LoVo (cell line): Measurements from ENCODE around the gene AKAP6.

Experiments used
- DNase-seq: peaks from one replicate; pipeline ENCODE4 v3.0.0-alpha.2; 2016; ENCODE audit warnings: low spot score

AKAP6 gene

DNA sequence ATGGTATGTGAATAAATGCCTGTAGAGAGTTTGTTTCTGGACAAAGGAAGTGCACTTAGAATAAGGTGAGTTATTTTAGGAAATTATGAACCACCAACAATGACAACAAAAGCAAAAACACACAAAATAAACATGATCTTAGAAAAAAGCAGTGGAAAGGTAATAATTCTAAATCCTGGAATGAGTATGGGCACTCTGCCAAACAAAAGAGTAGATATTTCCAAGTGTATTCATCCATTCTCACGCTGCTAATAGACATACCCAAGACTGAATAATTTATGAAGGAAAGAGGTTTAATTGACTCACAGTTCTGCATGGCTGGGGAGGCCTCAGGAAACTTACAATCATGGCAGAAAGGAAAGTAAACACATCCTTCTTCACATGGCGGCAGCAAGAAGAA is 340.3 kb downstream of the AKAP6 start:
- DNase-seq: no peak

DNA sequence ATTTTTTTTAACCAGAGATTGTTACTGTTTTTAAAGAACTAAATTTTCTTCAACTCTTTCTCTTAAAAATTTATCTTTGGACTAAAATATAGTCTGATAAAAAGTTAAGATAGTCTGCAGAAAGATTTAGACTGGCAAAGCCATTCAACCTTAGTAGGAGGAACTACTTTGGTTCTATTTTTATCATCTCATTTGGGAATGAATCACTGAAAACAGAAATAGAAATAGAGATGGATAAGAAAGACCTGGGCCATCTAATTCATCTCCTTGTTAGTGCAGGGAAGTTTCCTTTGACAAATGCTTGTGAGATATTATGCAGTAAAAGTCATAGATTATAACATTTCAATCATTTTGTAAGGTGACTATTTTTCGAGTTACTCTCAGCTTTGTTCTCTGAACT is 346.3 kb downstream of the AKAP6 start:
- DNase-seq: no peak

DNA sequence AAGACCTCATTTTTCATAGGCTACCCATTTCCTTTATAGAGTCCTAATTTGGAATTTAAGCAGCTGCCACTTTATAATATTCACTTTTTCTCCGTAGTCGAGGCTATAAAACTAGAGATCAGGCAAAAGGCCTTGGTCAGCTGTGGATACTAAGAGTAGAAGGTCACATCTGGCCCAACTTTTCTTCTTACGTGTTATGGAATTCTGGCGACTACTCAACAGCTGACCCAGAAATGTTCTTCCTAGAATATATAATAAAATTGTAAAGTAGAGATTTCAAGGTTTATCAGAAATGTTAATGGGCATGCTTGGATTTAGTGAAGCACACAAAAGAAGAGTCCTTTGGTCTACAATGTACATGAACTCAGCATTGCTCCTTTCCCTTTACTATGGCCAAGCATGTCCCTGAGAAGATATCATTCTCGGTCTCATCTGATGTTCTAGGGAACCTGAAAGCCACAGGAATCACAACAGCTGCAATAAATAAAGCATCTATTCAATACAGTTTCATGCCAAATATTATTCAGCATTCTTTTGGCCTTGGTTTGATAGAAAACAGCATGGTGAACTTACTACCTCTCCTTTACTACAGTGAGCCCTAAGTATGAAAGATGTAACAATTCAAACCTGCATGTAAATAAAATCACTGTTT is 348.2 kb downstream of the AKAP6 start:
- no peak for DNase-seq

DNA sequence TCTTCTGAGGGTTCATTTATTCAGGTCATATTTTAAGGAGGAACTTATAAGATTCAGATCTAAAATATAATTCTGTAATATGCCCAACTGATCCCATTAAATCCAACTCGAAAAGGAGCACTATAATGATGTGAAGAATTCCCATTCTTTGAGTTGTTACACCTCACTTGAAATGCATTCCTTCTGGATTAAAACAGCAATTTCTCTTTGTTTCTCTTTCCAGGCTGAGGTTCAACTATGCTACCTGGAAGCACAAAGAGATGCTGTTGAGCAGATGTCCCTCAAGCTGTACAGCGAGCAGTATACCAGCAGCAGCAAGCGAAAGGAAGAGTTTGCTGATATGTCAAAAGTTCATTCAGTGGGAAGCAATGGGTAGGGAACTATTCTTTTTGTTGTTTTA is 349.0 kb downstream of the AKAP6 start:
- no peak for DNase-seq

DNA sequence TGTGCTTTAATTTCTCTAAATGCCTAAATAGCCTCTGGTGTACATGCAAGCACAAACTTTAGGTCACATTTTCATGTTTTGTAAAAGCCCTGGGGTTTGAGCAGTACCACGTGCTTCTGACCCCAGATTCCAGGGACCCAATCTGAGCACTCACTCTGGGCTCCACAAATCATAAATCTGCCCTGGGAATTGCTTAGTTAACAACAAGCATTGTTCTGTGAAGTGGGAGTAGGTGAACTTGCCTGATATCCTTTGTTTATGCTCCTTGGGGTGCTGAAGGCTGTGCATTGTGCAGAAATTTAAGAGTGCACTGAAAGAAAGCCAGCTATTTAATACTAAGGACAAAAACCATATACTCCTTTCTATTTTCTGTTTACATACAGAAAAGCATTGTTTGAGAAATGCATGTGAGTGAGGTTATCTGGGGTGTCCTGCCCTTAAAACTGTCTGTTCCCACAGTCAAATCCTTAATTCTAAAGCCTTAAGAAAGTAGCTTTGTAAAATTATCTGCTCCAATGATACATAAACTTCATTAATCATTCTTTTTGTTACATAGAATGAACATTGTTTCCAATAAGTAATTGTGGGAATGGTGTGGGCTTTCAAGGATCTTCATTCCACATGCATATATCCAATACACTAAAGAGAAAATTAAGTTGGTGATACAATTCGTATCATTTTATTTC is 351.0 kb downstream of the AKAP6 start:
- DNase-seq: no peak

DNA sequence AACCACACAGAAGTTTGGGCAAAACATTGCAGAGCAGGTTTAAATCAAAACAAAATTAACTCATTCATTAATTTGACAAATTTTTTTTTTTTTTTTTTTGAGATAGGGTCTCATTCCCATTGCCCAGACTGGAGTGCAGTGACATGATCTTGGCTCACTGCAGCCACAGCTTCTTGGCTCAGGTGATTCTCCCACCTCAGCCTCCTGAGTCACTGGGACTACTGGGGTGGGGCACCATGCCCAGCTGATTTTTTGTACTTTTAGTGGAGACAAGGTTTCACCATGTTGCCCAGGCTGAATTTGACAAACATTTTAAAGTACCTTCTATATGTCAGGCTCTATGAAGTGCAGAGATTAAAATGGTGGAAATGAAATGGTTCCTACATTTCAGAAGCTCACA is 352.5 kb downstream of the AKAP6 start:
- no peak for DNase-seq

DNA sequence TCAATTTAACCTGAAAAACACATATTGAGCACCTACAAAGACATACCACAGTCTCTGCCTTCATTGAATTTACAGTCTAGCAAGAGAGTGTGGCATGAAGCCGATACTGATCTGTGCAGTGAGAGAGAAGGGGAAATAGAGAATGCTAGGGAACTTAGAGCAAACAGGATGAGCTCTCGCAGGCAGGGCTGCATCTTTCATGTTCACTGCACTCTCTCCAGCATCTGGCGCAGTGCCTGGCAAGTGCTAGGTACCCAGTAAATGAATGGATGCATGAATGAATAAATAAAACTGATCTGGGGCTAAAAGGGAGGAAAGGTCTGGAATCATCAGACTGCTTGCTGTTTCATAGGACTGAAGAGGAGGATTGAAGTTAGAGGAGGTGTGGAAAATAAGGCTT is 353.1 kb downstream of the AKAP6 start:
- DNase-seq: no peak

DNA sequence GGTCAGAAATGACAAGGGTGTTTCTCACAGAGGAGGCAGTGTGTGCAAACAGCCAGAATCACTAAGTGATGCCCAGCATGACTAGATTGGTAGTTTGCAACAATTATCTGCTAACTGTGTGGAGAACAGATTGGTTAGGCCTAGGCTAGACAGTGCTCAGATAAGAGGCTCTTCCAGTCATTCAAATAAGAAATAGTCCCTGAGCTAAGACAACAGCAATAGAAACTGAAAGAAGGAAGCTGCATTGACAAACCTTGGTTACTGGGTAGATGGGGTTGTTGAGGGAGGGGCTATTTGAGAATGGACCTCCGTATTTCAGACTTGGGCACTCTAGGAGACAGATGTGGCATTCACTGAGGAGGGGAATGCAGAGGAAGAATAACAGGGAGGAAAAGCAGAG is 354.6 kb downstream of the AKAP6 start:
- DNase-seq: no peak

DNA sequence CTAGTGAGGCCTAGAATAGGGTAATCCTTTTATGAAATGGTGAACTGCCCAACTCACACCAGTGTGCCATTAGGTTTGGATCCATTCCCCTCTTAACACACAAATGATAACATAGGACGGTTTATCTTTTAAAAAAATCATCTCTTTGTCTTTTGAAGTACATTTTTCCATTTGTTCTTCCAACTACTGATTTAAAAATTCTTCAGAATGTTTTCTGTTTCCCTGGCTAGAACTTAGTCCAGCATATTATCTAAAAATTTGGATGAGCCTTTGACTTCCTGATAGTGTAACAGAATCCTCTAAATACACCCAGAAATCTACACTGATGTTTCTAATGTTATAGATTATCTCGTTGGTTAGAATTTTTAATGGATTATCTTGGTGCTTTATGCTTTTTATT is 359.8 kb downstream of the AKAP6 start:
- no peak for DNase-seq

DNA sequence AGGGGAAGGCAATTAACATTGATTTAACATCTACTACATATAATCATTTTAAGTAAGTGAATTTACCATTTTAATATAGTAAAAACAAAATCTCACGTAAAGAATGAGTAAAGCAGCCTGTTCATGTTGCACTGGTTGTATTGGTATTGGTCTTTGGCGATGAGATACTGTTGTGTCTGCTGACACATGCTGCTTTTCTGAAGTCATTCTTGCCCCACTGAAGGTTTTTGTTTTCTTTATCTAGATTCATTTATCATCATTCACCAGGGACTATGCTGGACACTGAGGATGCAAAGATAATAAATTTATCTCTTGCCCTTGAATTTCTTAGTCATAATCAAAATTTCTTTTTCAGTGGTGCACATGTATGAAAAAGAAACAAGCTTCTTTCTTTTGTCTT is 363.3 kb downstream of the AKAP6 start:
- DNase-seq: no peak

DNA sequence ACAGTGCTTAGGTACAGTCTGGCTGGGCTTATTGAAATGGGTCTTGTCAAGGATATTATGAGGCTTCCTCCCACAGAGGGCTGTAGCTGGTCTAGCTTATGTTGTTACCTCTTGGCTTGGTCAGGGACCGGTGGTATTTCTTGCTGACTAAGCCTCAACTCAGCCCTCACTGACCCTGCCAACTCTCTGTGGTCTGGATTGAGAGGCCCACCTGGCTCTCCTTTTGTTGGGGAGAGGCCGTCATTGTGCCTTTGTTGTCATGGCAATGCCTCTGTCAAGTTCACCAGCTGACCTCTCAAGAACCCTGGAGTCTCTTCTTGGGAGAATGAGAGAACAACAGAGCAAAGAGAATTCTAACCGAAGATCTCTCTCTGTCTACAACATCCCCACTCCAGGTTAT is 364.0 kb downstream of the AKAP6 start:
- DNase-seq: no peak

DNA sequence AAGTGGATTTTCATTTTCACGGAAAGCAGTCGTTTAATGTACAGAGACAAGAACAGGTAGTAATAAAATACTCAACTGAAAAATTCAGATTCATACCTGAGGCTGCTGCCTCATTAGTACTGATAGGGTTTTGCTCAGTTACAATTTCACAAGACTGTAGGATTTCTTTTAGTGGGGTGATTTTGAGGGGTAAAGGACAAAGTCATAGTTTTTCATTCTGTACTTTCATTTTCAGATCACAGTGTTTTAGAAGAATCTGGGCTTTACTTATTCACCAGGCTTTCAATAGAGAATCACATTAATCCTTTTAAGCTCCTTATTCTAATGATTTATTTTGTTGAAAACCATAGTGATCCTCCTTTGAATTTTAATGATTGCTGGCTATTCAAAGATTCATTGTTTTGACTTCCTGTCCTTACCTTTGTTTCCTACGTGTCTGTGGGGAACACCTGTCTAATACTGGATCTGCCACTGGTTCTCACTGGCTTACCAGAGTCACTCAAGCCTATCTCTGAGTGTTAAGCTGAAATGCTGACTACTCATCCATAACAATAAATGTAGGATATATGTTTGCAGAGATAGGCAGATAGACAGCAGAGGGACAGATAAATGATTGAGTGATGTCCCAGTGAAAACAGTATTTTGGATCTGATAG is 365.8 kb downstream of the AKAP6 start:
- no peak for DNase-seq

DNA sequence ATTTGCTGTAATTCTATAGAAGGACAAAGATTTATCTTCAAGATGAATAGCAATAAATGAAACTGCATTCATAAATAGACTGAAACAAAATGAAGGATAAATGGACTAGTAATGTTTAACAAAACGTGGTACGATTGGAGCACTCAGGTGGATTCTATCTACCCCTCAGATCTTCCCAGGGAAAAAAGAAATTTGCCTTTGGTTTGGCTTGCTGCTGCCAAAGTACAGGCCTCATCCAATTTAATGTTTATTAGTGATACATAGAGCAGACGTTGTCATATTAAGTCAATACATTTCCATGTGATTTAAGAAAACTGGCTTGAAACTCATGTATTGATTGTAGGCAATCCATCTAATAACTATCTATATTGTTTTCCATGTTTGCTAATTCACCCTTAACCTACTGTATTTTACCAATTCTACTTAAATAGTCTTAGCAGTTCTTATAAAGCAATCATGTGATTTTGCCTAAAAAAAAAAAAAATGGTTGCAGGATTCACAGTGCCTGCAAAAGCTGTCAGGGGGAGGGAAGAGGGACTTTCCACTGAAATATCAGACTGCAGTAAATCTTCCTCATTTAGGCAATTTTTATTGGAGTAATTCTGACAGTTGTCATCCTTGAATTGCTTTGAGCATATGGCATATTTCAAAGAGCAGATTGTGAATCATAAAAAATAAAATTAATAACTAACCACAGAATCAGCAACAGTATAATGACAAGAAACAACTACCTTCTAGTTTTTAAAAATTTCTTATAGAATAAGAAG is 367.4 kb downstream of the AKAP6 start:
- DNase-seq: no peak

DNA sequence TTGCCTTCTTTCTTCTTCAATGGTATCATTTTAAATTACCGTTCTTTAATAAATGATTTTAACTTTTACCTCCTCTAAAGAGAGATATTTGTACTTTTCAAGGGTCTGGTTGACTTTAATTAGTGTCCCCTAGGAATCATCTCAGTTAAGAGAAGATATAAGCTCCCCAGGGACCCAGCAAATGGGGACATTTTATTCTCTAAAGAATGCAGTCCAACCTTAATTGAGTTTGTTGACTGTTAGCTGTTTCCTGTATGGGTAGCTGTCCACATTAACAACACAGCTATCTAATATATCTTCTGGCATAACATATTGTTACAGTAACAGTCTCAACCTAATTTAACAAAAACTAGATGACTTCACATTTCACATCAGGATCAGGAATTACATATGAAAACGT is 368.0 kb downstream of the AKAP6 start:
- DNase-seq: no peak

DNA sequence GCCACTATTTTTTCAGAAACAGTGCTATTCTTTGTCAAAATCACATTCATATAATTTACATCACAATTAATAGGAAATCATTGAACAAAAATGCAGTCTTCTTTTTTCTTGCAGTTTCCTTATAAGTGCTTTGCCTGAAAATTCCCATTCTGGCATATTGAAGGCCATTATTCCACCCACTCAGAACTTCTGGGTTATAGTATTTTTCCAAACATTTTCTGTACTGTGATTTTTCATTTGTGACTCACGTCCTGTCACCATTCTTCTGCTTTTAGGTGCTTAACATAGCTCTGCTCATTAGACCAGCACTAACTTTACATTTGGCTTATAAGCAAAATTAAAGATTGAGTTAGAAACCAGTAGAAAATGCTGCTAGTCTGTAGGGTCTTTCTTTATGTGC is 368.6 kb downstream of the AKAP6 start:
- no peak for DNase-seq

DNA sequence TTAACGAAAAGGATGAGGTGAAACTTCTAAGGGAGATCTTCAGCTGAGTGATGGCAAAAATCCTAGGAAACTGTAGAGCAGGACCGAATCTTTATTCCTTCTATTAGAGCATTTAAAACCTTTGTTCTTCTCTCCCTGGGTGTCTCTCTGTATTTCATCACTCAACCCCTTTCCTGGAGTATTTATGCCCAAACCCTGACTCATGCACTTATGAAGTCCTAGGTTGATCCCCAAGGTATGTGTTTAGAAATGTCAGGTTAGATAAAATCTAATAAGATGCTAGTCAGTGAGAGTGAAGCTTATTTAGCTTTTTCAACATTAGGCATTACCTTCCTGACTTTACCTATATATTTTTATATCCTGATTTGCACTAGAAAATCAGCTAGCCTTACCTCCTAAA is 369.7 kb downstream of the AKAP6 start:
- no peak for DNase-seq

DNA sequence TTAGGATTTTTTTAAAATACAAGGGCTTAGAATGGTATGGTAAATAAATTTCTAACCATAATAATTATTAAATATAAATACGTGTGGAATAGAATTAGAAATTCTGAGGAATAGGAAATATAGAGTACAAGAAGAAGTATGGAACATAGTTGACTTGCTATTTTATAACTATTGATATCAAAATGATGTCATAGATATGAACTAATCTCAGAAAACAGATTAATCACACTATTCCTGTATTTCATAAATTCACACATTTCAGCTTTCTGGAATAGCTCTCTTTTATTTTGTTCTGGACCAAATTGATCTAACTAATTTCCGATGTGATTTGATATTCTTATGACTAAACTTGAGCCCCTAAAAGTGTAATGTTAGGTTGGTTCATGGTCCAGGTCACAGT is 372.4 kb downstream of the AKAP6 start:
- no peak for DNase-seq

DNA sequence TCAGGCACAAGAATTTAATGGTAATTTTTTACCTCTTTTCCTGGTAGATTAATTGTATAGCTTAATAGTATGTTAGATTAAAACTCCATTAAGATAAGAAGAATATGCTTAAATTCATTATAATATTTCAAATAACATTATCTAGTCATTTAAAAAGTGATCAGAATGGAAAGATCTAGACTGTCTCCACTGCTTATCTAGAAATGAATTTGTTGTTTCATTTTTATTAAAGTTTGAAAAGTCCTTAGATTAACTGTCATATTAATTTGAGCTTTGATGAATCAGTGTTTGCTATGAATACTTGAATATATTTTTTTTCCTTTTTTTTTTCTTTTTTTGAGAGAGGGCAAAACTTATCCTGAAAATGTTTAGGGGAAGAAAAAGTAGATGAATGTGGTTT is 373.0 kb downstream of the AKAP6 start:
- DNase-seq: no peak

DNA sequence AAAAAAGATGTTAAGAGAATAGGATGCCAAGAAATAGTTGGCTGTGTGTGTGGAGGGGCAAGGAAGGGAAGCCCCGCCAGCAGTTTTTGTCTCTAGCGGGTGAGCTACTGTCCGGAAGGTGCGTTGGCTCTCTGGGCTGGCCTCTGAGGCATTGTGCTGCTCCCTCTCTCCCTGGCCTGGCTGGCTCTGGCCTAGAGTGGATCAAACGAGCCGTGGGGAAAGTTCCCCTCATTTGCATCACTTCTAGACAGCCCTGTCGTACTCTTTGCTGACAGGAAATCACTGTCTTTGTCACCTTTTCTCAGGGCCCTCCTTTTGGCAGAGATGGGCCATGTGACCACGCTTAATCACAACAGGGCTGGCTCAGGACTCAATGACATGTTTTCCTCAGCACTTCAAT is 373.5 kb downstream of the AKAP6 start:
- no peak for DNase-seq

DNA sequence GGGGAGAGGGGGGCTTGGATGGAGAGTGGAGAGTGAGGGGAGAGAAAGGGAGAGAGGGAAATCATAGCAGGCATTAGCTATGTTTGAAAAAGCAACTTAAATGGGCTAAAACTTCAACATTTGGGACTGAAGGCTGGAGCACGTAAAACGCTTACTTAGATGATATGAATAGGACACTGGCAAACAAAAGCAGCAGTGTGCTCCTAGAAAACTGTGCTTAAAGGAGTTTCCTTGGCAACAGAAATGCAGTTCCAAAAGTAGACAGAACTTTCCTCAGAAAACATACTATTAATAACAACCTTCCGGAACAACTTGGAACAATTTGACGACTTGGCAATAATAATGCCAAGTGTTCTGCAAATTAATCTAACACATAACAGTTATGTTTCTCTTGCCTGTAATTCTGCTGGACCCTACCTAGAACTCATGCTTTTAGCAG is 374.1 kb downstream of the AKAP6 start:
- no peak for DNase-seq

DNA sequence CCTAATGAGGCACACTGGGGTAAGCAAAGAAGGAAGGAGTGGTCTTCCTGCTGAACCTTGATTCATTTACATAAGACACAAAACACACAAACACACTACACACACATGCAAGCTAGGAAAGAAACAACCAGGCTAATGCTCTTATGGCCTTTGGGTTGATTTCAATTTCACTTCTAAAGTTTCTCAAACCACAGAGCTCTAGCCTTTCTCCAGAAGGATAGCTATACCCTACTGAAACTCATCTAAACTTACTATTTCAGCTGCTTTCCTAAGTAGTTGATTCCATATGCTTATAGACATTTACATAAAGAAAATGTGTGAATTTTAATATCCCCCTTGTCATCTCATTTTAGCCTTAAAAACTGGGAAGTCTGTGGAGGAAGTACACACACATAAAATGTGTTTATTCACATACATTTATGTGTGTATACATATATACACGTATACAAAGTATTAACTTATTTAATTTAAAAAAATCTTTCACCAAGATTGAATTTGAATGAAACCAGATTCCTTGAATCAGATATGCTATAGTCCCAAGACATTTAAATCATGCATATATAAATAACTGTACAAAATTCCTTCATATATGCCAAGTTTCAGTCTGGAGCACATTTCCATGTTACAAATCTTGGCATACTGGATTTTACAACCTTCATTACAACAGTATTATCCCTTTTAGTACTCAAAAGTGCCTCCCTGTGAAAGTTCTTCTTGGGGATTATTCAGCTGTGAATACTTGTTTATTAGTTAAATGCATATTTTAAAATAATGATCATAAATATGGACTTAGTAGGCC is 377.8 kb downstream of the AKAP6 start:
- DNase-seq: no peak
